Measurements from ENCODE around the gene SHFL.

SHFL gene

GRCh38 chr19:10085641-10086590 lies at the start of gene SHFL:
TSS of gene SHFL (plus strand) at chr19:10086317. CDS start at chr19:10086428, 111 bp downstream.
- DNase-seq = no peak

GRCh38 chr19:10036601-10037071 lies 49.5 kb upstream of the SHFL start:
- DNase-seq = no peak

- DNase-seq = no peak
Observed at GRCh38 chr19:10037367-10037766, 48.8 kb upstream of the SHFL start.

- no peak for DNase-seq
Observed at GRCh38 chr19:10037809-10038208, 48.3 kb upstream of the SHFL start.

DNA sequence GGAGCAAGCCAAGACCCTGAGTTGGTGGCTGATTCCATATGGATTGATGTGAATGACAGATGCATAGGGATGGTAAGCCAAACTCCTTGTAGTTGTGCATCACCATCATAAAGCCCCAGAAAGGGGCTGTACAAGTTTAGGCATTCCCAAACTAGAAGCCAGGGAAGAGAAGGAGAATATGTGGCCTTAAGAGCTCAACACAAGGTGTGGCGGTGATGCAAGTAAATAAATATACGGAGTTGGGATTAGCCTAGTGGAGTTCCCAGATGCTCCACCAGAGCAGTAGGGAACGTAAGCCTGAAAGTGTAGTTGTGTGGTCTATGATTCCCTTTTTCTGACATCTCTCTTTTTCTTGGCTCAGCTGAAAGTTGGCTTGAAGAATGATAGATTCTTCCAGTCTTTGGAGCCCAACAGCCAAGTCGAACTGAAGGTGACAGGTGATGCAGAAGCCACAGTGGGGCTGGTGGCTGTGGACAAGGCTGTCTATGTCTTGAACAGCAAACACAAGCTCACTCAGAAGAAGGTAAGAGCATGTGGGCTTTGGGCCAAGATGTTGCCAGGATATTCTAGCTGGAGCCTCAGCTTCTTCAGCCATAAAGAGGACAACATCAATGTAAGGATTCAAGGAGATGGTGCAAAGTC lies 42.7 kb upstream of the SHFL start:
- DNase-seq = no peak

GRCh38 chr19:10044390-10044789 lies 41.7 kb upstream of the SHFL start:
- no peak for DNase-seq

DNA sequence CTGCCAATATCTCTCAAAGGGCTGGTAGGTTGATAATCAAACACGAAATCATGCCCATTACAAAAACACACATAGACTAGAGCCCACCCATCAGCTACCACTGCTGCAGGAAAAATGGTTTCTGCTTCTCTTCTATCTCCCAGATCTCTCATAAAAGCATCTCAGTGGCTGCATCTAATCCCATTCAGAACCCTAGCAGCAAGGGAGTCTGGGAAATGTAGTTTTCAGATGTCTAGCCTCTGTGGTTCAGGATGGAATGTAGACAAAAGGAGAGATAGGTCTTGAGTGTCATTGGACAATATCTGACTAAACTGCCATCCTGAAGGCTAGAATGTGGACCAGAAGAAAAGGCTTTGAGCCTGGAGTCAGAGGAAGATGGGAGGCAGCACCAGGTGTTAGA lies 40.7 kb upstream of the SHFL start:
- no peak for DNase-seq

GRCh38 chr19:10049626-10050025 lies 36.5 kb upstream of the SHFL start:
- no peak for DNase-seq

- no peak for DNase-seq
Observed at GRCh38 chr19:10052602-10053360, 33.3 kb upstream of the SHFL start.

GRCh38 chr19:10061717-10062310 lies 24.3 kb upstream of the SHFL start:
- DNase-seq = peak; percentile 69

DNA sequence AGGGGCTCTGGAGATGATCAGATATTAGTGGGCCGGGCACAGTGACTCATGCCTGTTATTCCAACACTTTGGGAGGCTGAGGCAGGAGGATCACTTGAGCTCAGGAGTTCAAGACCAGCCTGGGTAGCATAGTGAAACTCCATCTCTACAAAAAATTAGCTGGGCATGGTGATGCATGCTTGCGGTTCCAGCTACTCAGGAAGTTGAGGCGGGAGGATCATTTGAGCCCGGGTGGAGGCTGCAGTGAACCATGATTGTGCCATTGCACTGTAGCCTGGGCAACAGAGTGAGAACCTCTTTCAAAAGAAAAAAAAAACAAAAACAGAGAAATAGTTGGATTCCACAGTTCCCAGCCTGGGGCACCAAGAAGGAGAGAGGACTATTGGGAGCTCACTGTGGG lies 17.9 kb upstream of the SHFL start:
- no peak for DNase-seq

GRCh38 chr19:10069046-10069445 lies 17.1 kb upstream of the SHFL start:
- DNase-seq = no peak

- no peak for DNase-seq
Observed at GRCh38 chr19:10070730-10071446, 15.2 kb upstream of the SHFL start.

DNA sequence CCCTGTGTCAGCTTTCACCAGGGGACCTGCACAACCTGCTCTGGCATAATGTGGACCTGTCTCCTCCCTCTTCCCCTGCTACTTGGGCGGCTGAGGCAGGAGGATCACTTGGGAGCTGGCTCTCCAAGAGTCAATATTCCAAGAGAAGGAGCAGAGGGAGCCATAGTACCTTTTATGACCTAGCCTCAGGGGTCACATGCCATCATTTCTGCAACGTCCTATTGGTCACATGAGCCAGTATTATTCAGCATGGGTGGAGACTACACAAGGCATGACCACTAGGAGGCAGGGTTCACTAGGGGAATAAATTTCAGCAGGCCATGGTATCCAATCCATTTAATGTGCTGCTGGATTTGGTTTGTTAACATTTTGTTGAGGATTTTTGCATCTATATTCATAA lies 12.0 kb upstream of the SHFL start:
- no peak for DNase-seq

DNA sequence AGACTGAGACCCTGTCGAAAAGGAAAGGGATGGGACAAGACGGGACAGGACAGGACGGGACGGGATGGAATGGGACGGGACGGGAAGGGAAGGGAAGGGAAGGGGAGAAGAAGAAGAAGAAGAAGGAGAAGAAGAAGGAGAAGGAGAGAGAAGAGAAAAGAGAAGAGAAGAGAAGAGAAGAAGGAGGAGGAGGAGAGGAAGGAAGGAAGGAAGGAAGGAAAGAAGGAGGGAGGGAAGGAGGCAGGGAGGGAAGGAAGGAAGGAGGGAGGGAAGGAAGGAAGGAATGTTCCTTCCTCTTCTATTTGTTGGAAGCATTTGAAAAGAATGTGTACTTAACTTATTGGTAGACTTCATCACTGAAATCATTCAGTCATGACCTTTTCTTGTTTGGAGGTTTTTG lies 9.6 kb upstream of the SHFL start:
- no peak for DNase-seq

DNA sequence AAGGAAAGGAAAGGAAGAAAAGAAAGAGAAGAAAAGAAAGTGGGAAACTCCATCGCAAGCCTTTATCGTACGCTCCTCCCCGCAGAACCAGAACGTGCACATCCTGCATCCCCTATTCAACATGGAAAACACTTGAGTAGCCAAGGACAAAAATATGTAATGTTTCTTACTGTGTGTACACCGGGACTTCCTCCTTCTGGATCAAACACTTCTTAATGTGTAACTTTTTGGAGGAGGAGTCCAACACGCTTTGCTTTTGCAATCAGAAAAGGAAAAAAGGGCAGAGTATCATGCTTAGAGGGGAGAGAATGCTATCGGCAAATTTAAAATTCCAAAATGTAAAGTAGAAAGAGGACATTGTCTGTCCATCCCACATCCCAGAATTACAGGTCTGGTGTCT lies 7.8 kb upstream of the SHFL start:
- DNase-seq = no peak

- DNase-seq = no peak
Observed at GRCh38 chr19:10079031-10079453, 7.1 kb upstream of the SHFL start.

- no peak for DNase-seq
Observed at GRCh38 chr19:10083911-10084310, 2.2 kb upstream of the SHFL start.

- DNase-seq = no peak
Observed at GRCh38 chr19:10084803-10085202, 1.3 kb upstream of the SHFL start.

DNA sequence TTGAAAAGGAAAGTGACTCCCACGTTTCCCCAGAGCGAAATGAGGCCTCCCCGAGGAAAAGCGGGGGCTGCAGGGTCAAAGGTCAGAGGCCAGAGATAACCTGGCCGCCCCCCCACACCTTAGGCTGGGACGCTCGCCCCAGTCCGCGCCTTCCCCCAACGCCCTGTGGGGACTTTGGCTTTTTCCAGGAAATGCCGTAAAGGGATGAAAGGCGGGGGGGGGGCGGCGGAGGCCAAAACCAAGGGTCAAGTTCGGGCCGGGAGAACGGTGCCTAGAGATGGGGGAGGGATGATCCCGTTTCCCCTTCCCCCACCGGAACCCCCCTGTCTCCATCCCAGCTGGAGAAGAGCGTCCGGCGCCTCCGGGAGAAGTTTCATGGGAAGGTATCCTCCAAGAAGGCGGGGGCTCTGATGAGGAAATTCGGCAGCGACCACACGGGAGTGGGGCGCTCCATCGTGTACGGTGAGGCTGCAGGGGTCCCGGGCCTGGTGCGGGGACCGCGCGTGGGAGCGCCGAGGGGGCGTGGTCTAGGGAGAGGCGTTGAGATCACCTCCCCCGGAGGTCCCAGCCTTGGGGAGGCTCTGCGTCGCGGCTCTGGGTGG lies 575 bp downstream of the SHFL start:
- DNase-seq = no peak

- DNase-seq = no peak
Observed at GRCh38 chr19:10087296-10088061, 1.4 kb downstream of the SHFL start.

All from islet precursor cell (in vitro differentiated cells).